GM21825 (cell line): ENCODE results near the gene UTS2R.
"Not testable (repeated sequence)": the region's sequence is repeated elsewhere in the genome, so short reads cannot be mapped to it uniquely, and the experiment has no call there.

Experiments
- ATAC-seq: cut with Tn5 transposase; IDR thresholded peaks from one replicate; pipeline ENCODE4 v1.9.1; 2021; ENCODE audit warnings: mild to moderate bottlenecking, moderate library complexity; ENCODE audit not compliant: unreplicated experiment

Gene UTS2R

GRCh38 chr17:82406131-82406671 lies 34.6 kb downstream of the UTS2R start:
- ATAC-seq: no peak

- no peak for ATAC-seq
Measured at GRCh38 chr17:82407255-82407654, 35.7 kb downstream of the UTS2R start.

GRCh38 chr17:82408288-82408937 lies 36.8 kb downstream of the UTS2R start:
- ATAC-seq: no peak

GRCh38 chr17:82408938-82409318 lies 37.4 kb downstream of the UTS2R start:
- ATAC-seq: no peak

- ATAC-seq: no peak
Measured at GRCh38 chr17:82410014-82410716, 38.6 kb downstream of the UTS2R start.

GRCh38 chr17:82411396-82412053 lies 40.0 kb downstream of the UTS2R start:
- no peak for ATAC-seq

GRCh38 chr17:82412081-82412480 lies 40.5 kb downstream of the UTS2R start:
- not testable (repeated sequence) for ATAC-seq

GRCh38 chr17:82412535-82413520 lies 41.3 kb downstream of the UTS2R start:
- ATAC-seq: no peak

GRCh38 chr17:82414548-82415281 lies 43.1 kb downstream of the UTS2R start:
- ATAC-seq: no peak

- ATAC-seq: no peak
Measured at GRCh38 chr17:82415336-82415735, 43.8 kb downstream of the UTS2R start.

- ATAC-seq: no peak
Measured at GRCh38 chr17:82415786-82416185, 44.2 kb downstream of the UTS2R start.

GRCh38 chr17:82416264-82416663 lies 44.7 kb downstream of the UTS2R start:
- ATAC-seq: no peak

- ATAC-seq: no peak
Measured at GRCh38 chr17:82416771-82417170, 45.2 kb downstream of the UTS2R start.

GRCh38 chr17:82418001-82418986 lies 46.7 kb downstream of the UTS2R start, which contains the start of the genes HEXD and OGFOD3:
HEXD (plus strand) TSS chr17:82418347; CDS start chr17:82419800, 1,453 bp downstream.
OGFOD3 (minus strand) TSS chr17:82418586; CDS start chr17:82418485, 101 bp downstream.
- peak; percentile 88 for ATAC-seq

- ATAC-seq: no peak
Measured at GRCh38 chr17:82419540-82419939, 48.0 kb downstream of the UTS2R start.

GRCh38 chr17:82424001-82424862 lies 52.7 kb downstream of the UTS2R start:
- ATAC-seq: no peak

GRCh38 chr17:82424863-82425159 lies 53.2 kb downstream of the UTS2R start:
- ATAC-seq: no peak
